ENCODE measurements around the gene PGRMC2.
"Not testable (repeated sequence)": the region's sequence is repeated elsewhere in the genome, so short reads cannot be mapped to it uniquely, and the experiment has no call there.

The PGRMC2 gene

GRCh38 chr4:128265550-128265949, 22.1 kb downstream of the PGRMC2 start:
- DNase-seq = not testable (repeated sequence)

GRCh38 chr4:128259889-128260288, 27.7 kb downstream of the PGRMC2 start:
- DNase-seq = not testable (repeated sequence)

DNA sequence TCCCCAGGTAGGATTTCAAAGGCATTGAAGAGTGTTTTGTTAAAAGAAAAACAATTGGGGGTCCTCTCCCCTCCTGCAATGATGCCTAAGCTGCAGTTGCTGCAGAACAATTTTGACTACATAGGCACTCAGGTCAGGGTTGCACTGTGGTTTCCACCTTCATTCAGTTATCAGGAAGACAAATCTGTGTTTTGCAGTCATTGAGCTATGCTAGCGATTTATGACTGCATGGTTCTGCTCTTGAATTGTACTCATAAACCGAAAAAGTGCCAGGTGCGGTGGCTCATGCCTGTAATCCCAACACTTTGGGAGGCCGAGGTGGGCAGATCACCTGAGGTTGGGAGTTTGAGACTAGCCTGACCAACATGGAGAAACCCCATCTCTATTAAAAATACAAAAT, 29.4 kb downstream of the PGRMC2 start:
- DNase-seq = not testable (repeated sequence)

DNA sequence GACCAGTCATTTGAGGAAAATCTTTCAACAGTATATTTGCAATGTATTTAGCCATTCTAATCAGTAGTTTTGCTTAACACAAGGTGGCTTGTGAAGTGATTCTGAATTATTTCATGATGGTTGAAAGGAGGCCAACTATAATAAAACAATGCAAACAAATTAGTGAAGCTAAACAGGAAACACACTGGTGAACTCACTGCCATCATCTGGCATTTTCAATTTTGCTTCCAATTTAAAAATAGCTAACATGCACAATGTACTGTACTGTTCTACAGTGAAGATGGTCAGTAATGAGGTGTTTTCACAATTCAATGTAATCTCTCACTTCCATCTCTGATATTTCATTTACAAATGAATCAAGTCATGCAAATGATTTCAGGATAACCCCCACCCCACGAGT, 31.1 kb downstream of the PGRMC2 start:
- DNase-seq = no peak

DNA sequence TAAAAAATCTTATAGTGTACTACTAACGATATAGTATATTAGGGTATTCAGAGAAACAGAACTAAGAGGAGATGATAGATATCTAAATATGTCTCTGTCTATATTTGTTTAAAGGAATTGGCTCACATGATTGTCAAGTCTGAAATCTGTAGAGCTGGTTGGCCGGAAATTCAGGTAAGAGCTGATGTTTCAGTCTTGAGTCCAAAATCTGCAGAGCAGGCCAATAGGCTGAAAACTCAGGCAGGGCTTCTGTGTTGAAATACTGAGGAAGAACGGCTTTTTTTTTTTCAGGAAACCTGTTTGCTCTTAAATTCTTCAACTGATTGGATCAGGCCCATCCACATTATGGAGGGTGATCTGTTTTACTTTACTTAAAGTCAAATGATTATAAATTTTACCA, 31.7 kb downstream of the PGRMC2 start:
- no peak for DNase-seq

DNA sequence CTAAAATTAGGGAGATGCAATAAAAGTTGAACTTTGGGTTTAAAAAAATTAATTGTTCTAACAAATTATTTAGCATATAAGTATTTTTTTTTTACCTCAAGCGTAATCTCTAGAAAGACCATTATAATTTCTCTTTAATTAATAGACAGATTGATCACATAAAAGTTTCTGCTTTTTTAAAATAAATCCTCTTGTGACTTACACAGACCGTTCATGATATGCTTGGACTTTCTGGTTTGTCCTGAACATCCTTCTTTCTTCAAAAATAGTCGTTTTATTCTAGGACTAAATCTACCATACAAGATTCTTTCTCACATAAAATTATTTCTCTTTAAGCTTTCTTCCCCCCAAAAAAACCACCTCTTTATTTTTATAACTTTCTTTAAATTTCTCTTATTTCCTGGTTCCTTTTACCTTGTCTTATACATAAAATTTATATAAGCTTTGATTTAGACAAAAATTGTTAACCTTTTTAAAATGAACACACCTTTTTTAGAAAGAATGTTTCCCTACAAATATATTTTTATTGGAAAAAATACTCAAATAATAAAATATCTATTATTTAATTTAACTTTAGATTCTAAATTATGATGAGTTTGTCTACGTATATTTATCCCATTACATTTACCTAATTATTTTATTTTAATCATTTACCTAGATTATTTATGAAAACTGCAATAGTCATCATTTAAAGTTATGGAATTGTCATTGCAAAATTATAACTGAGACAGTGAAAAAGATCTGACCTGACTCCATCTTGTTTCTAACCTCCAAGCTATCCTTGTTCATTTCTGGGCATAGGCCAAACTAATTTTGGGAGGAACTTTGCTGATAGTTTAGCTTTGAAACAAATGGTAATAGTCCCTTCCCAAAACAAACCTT, 37.6 kb downstream of the PGRMC2 start:
- no peak for DNase-seq

GRCh38 chr4:128247906-128248305, 39.7 kb downstream of the PGRMC2 start:
- DNase-seq = no peak

GRCh38 chr4:128245391-128245790, 42.2 kb downstream of the PGRMC2 start:
- DNase-seq = not testable (repeated sequence)

GRCh38 chr4:128244379-128244778, 43.2 kb downstream of the PGRMC2 start:
- no peak for DNase-seq

DNA sequence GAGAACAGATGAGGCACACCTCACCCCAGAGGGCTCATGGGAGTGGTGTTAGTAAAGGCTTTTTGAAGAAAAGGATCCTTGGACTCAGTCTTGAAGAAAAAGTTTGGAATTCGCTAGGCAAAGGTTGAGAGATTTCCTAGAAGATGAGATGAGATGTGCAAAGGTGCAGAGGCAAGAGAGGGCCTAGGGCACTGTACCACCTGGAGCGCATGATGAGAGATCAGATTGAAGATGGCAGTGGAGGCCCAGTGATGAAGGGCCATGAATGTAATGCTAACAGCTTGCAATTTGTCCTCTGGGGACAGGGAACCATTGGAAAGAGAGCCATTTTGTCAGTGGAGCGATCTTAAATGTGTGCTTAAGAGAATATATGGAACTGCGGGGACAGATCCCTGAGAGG, 45.0 kb downstream of the PGRMC2 start:
- no peak for DNase-seq

- DNase-seq = no peak
These were observed 45.6 kb downstream of the PGRMC2 start for GRCh38 chr4:128241981-128242380.

GRCh38 chr4:128241425-128241913, 46.1 kb downstream of the PGRMC2 start:
- peak; percentile 26 for DNase-seq

GRCh38 chr4:128241019-128241418, 46.6 kb downstream of the PGRMC2 start:
- no peak for DNase-seq

GRCh38 chr4:128234836-128235235, 52.8 kb downstream of the PGRMC2 start:
- no peak for DNase-seq

- no peak for DNase-seq
These were observed 54.9 kb downstream of the PGRMC2 start for GRCh38 chr4:128232719-128233118.

- DNase-seq = no peak
These were observed 58.5 kb downstream of the PGRMC2 start for GRCh38 chr4:128228845-128229795.

- DNase-seq = no peak
These were observed 59.5 kb downstream of the PGRMC2 start for GRCh38 chr4:128227991-128228571.

GRCh38 chr4:128225148-128225547, 62.5 kb downstream of the PGRMC2 start:
- DNase-seq = peak; percentile 29

DNA sequence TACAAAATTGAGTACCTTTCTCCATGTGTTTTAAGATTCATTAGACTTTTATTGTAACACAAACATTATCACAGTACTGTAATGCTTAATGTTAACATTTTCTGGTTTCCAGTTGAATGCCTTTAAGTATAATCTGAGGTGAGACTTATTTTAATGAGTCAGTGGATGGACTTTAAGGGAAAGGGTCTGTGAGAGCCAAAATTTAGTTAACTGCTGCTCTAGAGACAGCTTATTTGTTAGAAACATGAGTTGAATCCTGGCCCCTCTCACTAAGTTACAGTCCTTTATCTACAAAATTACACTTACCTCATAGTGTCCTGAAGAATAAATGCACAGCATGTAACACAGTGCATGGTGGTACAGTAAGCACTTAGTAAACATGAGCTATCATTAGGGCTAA, 66.0 kb downstream of the PGRMC2 start:
- no peak for DNase-seq

DNA sequence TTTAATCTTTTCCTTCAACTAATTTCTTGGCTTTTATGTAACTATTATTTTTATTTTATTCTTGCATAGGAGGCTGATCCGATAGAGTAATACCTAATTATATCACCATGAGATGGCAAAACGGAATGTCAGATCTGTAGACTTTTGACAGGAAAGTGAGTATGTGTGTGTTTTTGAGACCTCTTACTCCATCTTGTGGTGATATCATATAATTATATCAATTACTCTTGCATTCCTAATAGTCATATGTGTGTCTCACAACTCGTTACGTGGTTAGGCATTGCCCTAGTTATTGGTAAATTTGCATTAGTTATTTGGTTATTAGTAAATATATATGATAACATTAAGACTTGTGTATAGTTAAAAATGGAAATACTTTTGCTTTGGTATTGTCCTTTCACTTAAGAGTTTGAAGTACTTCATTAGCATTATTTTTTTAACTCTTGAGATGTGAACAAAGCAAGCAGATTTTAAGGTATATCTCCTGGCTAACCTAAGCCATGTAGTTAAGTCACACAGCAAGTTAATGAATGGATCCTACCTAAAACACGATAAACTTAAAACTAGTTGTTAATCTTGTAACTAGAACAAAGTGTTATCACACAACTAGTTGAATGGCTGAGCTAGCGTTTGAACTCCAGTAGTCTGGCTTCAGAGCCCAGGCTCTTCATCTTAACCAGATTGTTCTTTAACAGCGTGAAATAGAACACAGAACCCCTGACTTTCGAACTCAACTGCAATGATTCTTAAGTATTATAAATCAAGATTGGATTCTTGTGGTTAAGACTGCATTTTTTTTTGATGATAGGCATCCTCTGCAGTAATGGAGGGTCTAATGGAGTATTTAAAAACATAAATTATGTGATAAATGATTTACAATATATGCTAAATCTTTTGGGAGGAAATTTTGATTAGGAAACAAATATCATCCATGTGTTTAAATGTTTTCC, 67.1 kb downstream of the PGRMC2 start:
- DNase-seq = no peak

Measured in femur (tissue), 1 donor.